RPMI8226 (cell line): ENCODE results near the gene PDLIM1.

Source experiments
- DNase-seq: peaks from one replicate; pipeline ENCODE4 v3.0.0-alpha.2; 2015

Gene PDLIM1

DNA sequence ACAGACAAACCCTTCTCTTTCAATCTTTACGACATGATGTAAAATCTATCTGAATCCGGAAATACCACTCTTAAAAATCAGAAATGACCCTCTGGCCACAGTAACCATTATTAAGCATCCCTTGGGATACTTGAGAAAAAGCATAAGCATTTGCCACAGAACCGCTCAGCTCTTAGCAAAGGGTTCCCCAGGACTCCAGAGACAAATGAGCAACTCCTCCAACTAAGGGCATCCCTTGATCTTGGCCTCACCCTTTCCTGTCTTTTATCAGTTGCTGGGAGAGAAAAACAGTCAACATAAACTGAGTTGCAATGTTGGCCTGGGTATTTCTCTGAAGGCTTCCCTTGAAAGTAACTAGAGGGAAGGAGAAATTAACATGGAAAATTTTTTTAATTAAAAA is 3.5 kb downstream of the PDLIM1 start:
- DNase-seq: no peak

DNA sequence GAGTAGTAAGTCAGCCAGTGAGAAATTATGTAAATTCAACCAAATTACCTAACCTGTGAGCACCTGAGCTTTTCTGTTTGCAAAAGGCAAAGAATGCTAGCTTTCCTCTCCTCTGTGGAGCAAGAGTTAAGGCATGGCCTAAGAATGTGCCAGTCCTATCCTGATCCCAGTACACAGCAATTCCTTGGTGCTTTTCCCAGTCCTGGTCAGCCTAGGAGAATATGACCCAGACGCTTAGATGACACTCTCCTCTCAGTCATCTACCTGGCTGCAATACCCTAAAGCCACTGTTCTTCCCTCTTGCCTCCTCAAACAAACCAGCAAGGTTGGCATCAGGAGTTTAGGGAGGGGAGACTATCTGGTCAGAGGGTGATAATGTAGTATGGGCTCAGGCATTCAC is 4.1 kb downstream of the PDLIM1 start:
- no peak for DNase-seq

DNA sequence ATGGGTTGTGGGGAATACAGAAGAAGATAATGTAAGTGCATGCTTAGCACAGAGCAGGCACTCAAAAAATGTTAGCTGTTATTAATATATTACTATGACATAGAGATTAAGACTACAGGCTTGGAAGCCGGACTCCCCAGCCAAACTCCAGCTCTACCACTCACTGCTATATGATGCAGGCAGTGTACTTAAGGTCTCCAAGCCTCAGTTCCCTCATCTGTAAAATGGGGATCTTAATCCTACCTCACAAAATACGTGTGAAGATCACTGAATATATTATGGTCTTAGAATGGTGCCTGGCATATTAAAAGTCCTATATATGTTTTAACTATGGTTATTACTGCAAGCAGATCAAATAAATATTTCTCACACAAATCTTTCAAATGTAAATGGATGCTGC is 5.2 kb downstream of the PDLIM1 start:
- DNase-seq: no peak

GRCh38 chr10:95284807-95285206 is 6.0 kb downstream of the PDLIM1 start:
- DNase-seq: no peak

DNA sequence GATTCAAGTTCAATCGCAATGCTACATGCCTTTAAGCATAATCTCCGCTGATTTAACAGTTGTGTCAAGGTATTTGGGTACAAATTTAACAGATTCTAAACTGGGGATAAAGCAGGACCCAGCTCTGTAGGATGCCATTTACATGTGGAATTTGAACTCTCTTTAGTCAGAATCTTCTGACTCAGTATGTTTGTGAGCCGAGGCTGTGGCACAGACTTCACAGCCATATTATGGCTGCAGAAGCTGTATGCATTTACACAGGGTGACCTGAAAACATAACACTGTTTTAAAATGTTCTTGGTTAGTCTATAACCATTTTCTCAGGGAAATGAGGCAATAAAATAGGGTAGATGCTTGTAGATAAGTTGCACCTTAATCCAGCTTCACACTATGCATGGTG is 8.7 kb downstream of the PDLIM1 start:
- no peak for DNase-seq

- no peak for DNase-seq
Measured at GRCh38 chr10:95281206-95281605, 9.6 kb downstream of the PDLIM1 start.

GRCh38 chr10:95280637-95281036 is 10.2 kb downstream of the PDLIM1 start:
- DNase-seq: no peak

DNA sequence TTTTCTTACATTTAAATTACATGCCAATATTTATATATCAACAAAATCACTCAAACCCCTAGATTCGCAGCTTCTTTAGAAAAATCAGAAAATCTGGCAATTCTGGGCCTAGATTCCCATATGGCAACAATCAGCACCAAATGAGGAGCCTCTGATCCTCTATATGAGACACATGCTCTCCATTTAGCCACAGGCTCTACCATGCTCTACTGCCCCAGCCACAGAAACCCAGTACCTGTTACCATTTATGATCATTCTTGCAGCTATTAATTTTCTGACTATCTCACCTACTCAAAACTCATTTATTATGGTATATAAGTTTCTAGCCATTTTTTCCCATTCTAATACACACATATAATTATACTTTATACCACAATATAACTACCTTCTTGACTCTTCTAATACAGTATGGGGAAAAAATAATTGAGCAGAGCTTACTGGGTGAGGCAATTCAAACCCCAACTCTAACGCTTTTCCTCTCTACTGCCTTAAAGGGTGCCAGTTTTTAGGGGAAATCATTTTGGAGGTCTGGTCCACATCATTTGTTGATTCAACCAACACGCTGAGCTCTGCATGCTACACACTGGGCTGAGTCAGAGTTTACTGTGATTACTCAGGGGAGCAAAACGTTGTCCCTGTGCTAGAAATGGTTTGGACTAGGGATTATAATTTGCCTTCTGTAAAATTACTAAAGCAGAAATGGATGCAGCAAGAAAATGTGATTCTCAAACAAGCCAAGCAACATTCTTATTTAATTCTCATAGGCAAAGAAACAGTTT is 11.6 kb downstream of the PDLIM1 start:
- no peak for DNase-seq

DNA sequence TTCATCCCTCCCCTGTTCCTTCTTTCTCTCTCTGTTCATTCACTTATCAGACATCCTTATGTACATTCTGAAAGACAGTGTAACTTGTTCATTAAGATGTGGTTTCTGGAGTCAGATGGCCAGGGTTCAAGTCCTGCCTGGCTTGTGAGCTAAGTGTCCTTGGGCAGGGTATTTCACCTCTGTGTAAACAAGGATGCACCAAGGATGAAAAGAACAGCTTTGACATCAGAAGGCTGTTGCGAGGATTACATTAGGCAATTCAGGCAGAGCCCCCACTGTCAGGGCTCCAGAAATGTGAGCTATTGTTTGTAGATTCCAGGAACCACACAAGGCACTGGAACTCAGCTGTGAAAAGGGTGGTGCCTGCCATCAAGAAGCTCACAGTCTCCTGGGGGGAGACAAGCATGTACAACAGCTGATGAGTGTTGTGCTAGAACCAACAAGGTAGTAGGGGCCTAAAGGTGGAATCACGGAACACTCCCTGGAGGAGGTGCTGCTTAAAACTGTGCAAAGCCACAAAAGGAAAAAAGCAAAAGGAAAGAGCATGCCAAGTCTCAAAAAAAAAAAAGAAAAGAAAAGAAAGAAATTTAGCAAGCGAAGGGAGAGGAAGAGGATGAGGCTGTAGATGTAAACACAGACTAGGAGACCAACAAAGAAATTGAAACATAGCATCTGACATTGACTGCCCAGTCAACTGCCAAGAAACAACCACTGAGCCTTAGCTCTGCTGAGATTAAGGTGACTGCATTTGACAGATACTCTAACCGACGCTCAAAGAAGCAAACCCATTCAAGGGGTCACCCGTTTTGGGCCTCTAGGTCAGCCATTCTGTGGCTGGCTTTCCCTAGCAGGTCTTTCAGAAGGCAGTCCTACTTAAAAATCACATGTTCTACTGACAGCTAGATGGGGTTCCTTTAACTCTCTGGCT is 12.5 kb downstream of the PDLIM1 start:
- DNase-seq: no peak

DNA sequence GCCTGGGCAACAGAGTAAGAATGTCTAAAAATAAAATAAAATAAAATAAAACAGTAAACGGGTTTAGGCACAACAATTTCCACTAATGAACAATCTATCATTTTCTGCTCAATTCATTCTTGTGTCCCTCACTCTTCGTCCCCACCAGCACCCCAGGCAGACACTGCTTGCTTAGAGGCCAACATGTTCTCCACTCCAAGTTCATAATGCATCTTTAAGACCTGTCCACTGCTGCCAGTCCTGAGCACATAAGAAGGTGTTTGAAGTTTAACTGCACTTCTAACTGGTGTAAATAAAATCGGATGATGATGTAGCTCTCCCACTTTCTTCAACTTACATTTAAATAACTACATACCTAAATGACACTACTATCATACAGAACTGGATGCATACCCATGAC is 13.2 kb downstream of the PDLIM1 start:
- no peak for DNase-seq

DNA sequence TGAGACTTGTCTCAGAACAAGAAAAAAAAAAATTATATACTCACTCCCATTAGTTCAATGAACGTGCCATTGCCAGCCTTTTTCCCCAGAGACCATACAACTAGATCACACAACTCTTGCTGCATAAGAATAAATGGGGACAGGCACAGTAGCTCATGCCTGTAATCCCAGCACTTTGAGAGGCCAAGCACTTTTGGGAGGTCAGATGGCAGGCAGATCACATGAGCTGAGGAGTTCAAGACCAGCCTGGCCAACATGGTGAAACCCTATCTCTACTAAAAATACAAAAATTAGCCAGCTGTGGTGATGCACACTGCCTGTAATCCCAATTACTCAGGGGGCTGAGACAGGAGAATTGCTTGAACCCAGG is 13.6 kb downstream of the PDLIM1 start:
- no peak for DNase-seq

GRCh38 chr10:95276367-95277200 is 14.2 kb downstream of the PDLIM1 start:
- no peak for DNase-seq

- no peak for DNase-seq
Measured at GRCh38 chr10:95275726-95276366, 15.0 kb downstream of the PDLIM1 start.

DNA sequence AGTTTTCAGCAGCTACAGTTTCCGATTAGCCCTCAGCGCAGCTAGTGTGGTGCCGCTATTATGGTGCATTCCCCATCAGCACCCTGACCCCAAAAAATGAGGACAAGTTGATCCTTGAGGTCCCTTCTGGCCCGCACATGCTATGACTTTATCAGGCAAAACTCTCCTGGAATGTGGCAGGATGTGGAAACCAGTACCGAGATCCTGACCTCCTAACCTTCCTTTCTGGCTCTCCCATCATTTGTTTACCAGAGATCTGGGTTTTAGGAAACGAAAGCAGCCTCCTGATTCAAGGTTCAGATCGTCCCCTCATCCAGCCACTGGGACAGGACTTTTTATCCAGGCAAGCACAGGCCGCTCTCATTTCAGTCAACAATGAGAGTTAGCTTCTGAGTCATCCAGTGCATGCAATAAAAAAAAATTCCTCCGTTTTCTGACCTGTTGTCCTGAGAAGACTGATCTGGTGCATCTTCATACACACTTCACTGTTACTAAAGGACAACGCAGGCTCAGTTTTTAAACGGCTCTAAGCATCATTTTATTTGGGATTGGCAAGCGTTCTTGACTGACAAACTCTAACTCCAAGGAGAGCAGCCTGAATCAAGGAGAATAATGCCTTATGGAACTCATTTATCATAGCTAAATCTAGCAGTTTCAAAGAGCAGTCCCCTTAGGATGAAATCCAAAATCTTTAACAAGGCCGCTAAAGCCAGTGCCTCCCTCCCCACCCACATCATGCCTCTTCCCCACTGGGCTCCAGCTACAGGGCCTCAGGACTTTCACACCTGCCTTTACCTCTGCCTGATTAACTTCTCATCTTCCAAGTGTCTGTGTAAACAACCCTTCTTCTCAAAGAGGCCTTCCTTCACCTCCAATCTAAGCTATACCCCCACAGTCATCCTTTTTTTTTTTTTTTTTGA is 17.1 kb downstream of the PDLIM1 start:
- no peak for DNase-seq

DNA sequence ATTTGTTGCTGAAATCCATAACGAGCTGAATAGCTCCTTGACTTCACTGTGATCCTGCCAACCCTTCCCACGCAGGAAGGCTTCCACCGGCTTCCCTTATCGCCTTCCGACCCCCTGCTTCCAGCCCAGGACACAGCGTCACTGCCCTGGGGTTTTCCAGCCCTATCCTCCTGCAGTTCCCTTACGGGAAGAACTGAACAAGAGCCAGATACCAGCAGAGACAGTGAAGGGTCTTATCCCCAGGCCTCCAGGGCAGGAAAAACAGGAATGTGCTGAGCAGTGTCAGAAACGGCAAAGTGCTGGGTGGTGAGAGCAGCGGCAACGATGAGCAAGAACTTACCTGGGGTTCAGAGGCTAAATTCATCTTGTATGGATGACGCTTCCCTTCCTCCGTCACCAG is 22.4 kb downstream of the PDLIM1 start:
- no peak for DNase-seq

DNA sequence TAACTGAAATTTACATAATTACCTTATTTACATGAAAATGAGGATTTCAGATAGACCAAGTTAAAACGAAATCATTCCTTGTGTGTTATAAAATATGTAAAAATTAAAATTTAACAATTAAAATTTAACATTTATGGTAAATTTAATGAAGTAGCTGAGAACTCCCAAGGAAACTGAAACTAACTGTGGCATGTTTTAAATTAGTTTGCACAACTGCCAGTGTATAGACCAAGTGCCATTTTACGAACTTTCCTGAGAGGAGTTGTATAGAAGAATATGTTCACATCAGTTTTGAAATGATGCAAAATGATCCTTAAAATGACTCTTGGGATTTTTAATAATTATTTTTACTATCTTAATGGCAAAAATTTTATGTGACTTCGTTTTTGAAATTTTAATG is 23.6 kb downstream of the PDLIM1 start:
- no peak for DNase-seq

- DNase-seq: peak; percentile 50
Measured at GRCh38 chr10:95266674-95267095, 24.1 kb downstream of the PDLIM1 start.

DNA sequence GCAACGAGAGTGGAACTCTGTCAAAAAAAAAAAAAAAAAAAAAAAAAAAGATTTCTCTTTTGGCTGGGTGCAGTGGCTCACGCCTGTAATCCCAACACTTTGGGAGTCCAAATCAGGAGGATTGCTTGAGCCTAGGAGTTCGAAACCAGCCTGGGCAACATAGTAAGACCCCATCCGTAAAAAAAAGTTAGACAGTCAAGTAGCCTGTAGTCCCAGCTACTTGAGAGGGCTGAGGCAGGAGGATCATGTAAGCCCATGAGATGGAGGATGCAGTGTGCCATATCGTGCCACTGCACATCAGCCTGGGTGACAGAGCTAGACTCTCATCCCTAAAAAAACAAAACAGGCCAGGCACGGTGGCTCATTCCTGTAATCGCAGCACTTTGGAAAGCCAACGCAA is 25.2 kb downstream of the PDLIM1 start:
- DNase-seq: no peak

GRCh38 chr10:95264227-95265051 is 26.4 kb downstream of the PDLIM1 start:
- no peak for DNase-seq

GRCh38 chr10:95263864-95264226 is 27.0 kb downstream of the PDLIM1 start:
- DNase-seq: no peak
